Parathyroid adenoma (tissue), 2 donors: ENCODE results near the gene CRYAB.

ENCODE experiments used
- H2AFZ ChIP-seq: fragments of 300-600 bp; sonication (generic); one replicate; pipeline ENCODE4 v1.7.0; 2017; ENCODE audit warnings: antibody characterized with exemption, mild to moderate bottlenecking
- H3K27ac ChIP-seq: fragments of 300-600 bp; sonication (generic); one replicate; pipeline ENCODE4 v1.7.0; 2017
- H3K27me3 ChIP-seq: fragments of 300-600 bp; sonication (generic); one replicate; pipeline ENCODE4 v1.7.0; 2017; ENCODE audit warnings: low read length; ENCODE audit not compliant: control insufficient read depth, insufficient read depth
- H3K36me3 ChIP-seq: fragments of 300-600 bp; sonication (generic); one replicate; pipeline ENCODE4 v1.7.0; 2017; ENCODE audit warnings: low read length; ENCODE audit not compliant: control insufficient read depth, insufficient read depth
- H3K4me1 ChIP-seq: fragments of 300-600 bp; sonication (generic); one replicate; pipeline ENCODE4 v1.7.0; 2017; ENCODE audit warnings: control low read depth
- H3K4me2 ChIP-seq: fragments of 300-600 bp; sonication (generic); one replicate; pipeline ENCODE4 v1.7.0; 2017; ENCODE audit warnings: low read length
- H3K4me3 ChIP-seq: fragments of 300-600 bp; sonication (generic); one replicate; pipeline ENCODE4 v1.7.0; 2017; ENCODE audit warnings: low read depth, low read length
- H3K79me2 ChIP-seq: fragments of 300-600 bp; sonication (generic); one replicate; pipeline ENCODE4 v1.7.0; 2017; ENCODE audit warnings: control low read depth
- H3K9ac ChIP-seq: fragments of 300-600 bp; sonication (generic); one replicate; pipeline ENCODE4 v1.7.0; 2017; ENCODE audit warnings: mild to moderate bottlenecking
- H3K9me3 ChIP-seq: fragments of 300-600 bp; sonication (generic); one replicate; pipeline ENCODE4 v1.7.0; 2017; ENCODE audit warnings: low read length; ENCODE audit not compliant: control insufficient read depth
- CTCF ChIP-seq: fragments of 300-600 bp; sonication (generic); IDR thresholded peaks from one replicate; pipeline ENCODE4 v1.7.0; 2017; ENCODE audit warnings: antibody characterized with exemption, mild to moderate bottlenecking
- donor health status: primary hyperparathyroidism.

CRYAB gene

GRCh38 chr11:111918390-111919256, 7.1 kb upstream of the CRYAB start, which contains the start of gene C11orf52:
Gene C11orf52, plus strand, starts transcription at chr11:111918913. Its CDS starts 60 bp downstream, at chr11:111918973.
- Histone ChIP-seq H3K27me3 (no peaks in the 10 kb centered on the region), H3K4me3 (peak within 1 kb of the TSS; percentile 55), H3K36me3 (no peaks in the 10 kb centered on the region), H3K9me3 (no peaks in the 10 kb centered on the region), H3K27ac (peak within 1 kb of the TSS; percentile 83), H3K79me2 (no peaks in the 10 kb centered on the region), H2AFZ (peak within 1 kb of the TSS; percentile 76), H3K4me2 (peak within 1 kb of the TSS; percentile 69), H3K4me1 (no peaks in the 10 kb centered on the region), H3K9ac (no peak within 1 kb of the TSS)
- TF ChIP-seq CTCF: no peak

- TF ChIP-seq CTCF: no peak
- Histone ChIP-seq H3K79me2 (no peaks in the 10 kb centered on the region), H3K27me3 (no peaks in the 10 kb centered on the region), H3K9me3 (no peaks in the 10 kb centered on the region), H3K9ac (no peak overlapping the region), H3K27ac (peak overlapping the region; percentile 83), H3K4me3 (no peak overlapping the region), H3K36me3 (no peaks in the 10 kb centered on the region), H3K4me2 (no peak overlapping the region), H3K4me1 (no peaks in the 10 kb centered on the region), H2AFZ (no peak overlapping the region)
Measured at GRCh38 chr11:111917788-111918187, 6.2 kb upstream of the CRYAB start.

- H3K27ac ChIP-seq: no peak overlapping the region
Measured at GRCh38 chr11:111917312-111917711, 5.7 kb upstream of the CRYAB start.

GRCh38 chr11:111916768-111917167, 5.2 kb upstream of the CRYAB start:
- TF ChIP-seq CTCF: no peak
- Histone ChIP-seq H3K27ac (no peak overlapping the region), H3K4me2 (no peak overlapping the region)

More at GRCh38 chr11:111917312-111917711, 5.7 kb upstream of the CRYAB start:
- no peak overlapping the region for H3K9ac ChIP-seq
- H3K79me2 ChIP-seq: no peaks in the 10 kb centered on the region
- H3K9me3 ChIP-seq: no peaks in the 10 kb centered on the region
- no peaks in the 10 kb centered on the region for H3K4me1 ChIP-seq
- H3K4me2 ChIP-seq: no peak overlapping the region
- H3K36me3 ChIP-seq: no peaks in the 10 kb centered on the region
- H3K27me3 ChIP-seq: no peaks in the 10 kb centered on the region
- no peak overlapping the region for H2AFZ ChIP-seq
- TF ChIP-seq CTCF: no peak
- no peak overlapping the region for H3K4me3 ChIP-seq

More at GRCh38 chr11:111916768-111917167, 5.2 kb upstream of the CRYAB start:
- Histone ChIP-seq H3K9ac (no peak overlapping the region), H2AFZ (no peak overlapping the region), H3K79me2 (no peaks in the 10 kb centered on the region), H3K9me3 (no peaks in the 10 kb centered on the region), H3K36me3 (no peaks in the 10 kb centered on the region), H3K4me1 (peaks cover 4% of the 10 kb centered on the region), H3K4me3 (no peak overlapping the region), H3K27me3 (no peaks in the 10 kb centered on the region)
